Stimulated activated CD4-positive, alpha-beta T cell treated with anti-CD3 and anti-CD28 coated beads, Interleukin-12 subunit alpha, Interleukin-12 subunit beta, amount 100 ng/mL, for 24 hours (primary cell): Measurements from ENCODE around the gene EIF5A.
A peak's percentile ranks its signal among the peaks of the same experiment; 100 is the strongest.

Experiments
- DNase-seq, 2 experiments: peaks; one replicate each; pipeline ENCODE4 v3.0.0-alpha.2; 2020; ENCODE audit warnings: low read depth in 2 of 2

The EIF5A gene

GRCh38 chr17:7285679-7286078, 21.7 kb upstream of the EIF5A start:
- DNase-seq = no peak

- DNase-seq = no peak
These were observed 18.0 kb upstream of the EIF5A start for GRCh38 chr17:7289256-7290032.

- no peak for DNase-seq
These were observed 17.3 kb upstream of the EIF5A start for GRCh38 chr17:7290166-7290565.

DNA sequence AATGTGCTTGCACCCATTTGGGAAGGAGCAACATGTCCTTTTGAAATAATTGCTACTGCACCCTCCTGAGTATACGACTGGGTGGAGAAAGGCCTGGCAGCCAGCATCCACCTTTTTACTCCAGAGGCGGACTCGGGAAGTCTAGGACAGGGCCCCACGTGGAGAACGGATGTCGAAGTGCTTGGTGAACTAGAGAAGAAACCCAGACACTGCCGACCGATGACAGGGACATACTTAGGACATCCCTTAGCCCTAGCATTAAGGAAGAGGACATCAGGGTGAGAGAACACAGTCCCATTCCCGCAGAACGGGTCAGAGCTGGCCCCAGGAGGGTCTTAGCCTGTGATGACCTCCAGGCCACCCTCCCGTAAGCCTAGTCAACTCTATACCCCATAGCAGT, 16.7 kb upstream of the EIF5A start:
- no peak for DNase-seq

- no peak for DNase-seq
These were observed 15.2 kb upstream of the EIF5A start for GRCh38 chr17:7292194-7292593.

- no peak for DNase-seq
These were observed 14.7 kb upstream of the EIF5A start for GRCh38 chr17:7292729-7293128.

DNA sequence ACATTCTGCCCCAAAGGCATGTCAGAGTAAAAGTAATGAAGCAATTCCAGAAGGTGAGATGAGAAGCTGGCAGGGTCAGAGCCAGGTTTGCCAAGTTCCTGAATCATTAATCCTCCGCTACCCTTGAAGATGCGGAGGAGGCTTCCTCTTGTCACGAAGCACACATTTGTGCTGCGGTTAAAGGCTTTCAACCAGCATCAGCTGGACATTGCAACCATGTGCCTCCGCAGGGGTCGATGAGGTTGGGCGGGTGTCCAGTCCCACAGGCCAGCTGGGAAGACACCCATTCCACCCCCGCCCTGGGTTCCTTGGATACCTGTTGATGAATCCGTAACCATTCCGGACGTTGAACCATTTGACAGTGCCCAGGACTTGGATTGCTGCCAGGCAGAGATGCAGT, 14.3 kb upstream of the EIF5A start:
- DNase-seq = no peak

GRCh38 chr17:7293816-7294613, 13.4 kb upstream of the EIF5A start:
- no peak for DNase-seq

DNA sequence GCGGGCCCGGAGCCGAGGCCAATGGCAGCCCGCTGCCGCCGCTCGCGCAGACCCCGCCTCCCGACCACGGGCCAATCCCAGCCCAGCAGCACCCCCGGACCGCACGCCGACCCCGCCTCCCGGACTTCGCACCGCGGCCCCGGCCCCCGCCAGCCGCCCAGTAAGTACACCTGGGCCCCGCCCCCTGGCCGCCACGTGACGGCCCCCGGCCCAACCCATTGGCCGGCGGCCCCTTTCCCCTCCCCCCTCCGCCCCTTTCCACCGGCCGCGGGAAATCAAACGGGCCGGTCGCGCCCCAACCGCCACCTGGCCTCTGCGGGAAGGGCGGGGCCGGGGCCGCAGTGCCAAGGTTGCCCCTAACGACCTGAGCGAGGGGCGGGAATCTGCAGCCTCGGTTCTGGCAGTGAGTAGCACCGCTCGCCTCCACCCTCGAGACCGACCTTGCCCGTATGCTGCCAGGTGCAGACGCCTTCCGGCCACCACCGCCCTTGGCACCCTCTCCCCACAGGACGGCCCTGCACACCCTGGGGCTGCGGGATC, 12.7 kb upstream of the EIF5A start, which contains the start of gene YBX2:
Gene YBX2 (minus strand): TSS at position 26 of the 540 bp plus-strand sequence. CDS start 139 bp downstream, outside the sequence.
- DNase-seq = peak; percentile 31 to 65

DNA sequence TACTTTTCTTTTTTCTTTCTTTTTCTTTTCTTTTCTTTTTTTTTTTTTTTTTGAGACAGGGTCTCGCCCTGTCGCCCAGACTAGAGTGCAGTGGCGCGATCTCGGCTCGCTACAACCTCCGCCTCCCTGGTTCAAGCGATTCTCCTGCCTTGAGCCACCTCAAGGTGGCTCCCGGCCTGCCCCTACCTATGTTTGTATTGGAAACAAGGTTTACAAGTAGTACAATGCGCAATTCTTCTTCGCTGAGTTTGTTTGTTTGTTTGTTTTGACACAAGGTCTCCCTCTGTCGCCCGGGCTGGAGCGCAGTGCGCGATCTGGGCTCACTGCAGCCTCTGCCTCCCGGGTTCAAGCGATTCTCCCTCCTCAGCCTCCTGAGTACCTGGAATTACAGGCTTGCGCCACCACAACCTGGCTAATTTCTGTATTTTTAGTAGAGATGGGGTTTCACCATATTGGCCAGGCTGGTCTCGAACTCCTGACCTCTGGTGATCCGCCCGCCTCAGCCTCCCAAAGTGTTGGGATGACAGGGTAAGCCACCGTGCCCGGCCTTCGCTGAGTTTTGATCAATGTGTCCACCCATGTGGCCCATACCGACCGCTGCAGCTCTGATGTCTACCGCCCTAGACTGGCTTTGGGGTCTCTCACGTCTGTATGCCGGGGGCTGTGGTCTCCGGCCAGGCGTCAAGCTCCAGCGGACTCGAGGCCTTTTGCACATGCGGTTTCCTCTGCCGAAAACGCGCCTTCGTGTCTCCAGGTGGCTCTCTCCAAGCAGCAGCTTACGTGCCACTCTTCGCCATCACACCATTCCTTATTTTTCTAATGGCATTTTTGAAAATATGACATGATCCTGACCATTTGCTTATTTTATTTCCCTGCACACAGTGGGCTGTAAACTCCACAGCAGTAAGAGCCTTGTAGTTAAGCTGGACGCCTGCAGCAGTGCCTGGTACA, 11.9 kb upstream of the EIF5A start:
- DNase-seq = no peak

DNA sequence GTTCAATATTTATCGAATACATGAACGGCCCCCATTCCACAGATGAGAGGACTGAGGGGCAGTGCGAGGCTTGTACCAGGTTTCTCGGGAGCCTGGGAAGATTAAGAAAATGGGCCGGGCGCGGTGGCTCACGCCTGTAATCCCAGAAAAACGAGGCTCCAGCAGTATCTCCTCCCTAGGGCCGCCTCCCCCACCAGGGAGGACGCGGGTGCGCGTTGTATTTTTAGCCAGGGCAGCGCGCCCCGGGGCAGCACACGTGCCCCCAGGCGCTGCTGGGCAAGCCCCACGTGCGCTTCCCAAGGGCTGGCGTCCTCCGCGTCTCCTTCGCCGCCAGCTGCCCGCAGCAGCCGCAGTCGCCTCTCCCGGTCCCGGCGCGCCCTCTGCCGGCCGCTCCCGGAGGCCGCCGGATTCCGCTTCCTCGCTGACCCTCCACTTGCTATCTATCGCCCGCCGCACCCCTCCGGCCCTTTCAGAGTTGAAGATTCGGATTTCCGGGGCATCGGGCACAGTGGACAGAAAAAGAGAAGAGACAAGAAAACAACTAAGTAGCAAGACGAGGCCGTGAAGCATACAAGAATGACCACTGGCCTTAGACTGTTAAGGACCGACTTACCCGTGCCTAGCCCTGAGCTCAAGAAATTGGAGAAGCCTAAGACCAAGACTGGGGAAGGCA, 11.1 kb upstream of the EIF5A start:
- DNase-seq = peak in 1 of 2 experiments; percentile 65

GRCh38 chr17:7304179-7304578, 3.2 kb upstream of the EIF5A start:
- no peak for DNase-seq

- peak in 1 of 2 experiments; percentile 30 for DNase-seq
These were observed 527 bp downstream of the EIF5A start for GRCh38 chr17:7307686-7308624.

GRCh38 chr17:7308625-7309433, 1.4 kb downstream of the EIF5A start:
- DNase-seq = peak; percentile 68 to 77

- DNase-seq = no peak
These were observed 2.2 kb downstream of the EIF5A start for GRCh38 chr17:7309628-7310027.

DNA sequence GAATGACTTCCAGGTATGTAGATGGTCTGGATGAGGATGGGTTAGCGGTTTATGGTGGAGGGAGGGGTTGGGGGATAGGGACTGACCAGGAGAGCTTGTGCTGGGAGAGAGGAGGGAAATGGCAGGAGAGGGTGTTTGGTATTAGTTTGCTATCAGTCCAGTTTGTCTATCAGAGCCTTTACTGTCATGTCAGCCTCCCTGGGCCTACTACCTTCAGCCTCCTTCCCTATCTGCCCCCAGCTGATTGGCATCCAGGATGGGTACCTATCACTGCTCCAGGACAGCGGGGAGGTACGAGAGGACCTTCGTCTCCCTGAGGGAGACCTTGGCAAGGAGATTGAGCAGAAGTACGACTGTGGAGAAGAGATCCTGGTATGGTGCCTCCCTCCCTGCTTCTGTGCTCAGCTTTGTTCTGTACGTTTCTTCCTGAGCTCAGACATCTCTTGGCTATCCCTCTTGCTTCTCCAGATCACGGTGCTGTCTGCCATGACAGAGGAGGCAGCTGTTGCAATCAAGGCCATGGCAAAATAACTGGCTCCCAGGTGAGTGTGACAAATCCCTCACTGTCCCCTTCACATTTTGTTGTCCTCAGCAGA, 3.8 kb downstream of the EIF5A start:
- DNase-seq = no peak

GRCh38 chr17:7312432-7313087, 5.1 kb downstream of the EIF5A start:
- no peak for DNase-seq
